Measurements from ENCODE around the gene STX3.

GRCh38 chr11:59807047-59807610 is 52.0 kb downstream of the STX3 start:
- no peak for TF ChIP-seq CTCF (IDR thresholded peaks at IDR 0.05)
- no peak for TF ChIP-seq EZH2 (IDR thresholded peaks at IDR 0.05; ENCODE audit: borderline replicate concordance, insufficient read depth, low read depth, low read length, poor library complexity, severe bottlenecking)

Data from B cell (primary cell).